Measurements from ENCODE around the gene ZNRF2.

ZNRF2 gene

GRCh38 chr7:30332549-30332948, 48.2 kb downstream of the ZNRF2 start:
- Histone ChIP-seq H3K4me3 (ENCODE audit: low read length) (no peak overlapping the region), H3K27me3 (ENCODE audit: control insufficient read depth, insufficient read depth, low read length) (no peaks in the 10 kb centered on the region), H3K9me3 (ENCODE audit: control insufficient read depth, low read length) (no peaks in the 10 kb centered on the region), H3K4me1 (ENCODE audit: control insufficient read depth, insufficient read depth, low read length) (peaks cover 18% of the 10 kb centered on the region), H3K36me3 (ENCODE audit: control insufficient read depth, insufficient read depth, low read length) (no peaks in the 10 kb centered on the region), H3K9ac (ENCODE audit: low read length) (no peak overlapping the region)

DNA sequence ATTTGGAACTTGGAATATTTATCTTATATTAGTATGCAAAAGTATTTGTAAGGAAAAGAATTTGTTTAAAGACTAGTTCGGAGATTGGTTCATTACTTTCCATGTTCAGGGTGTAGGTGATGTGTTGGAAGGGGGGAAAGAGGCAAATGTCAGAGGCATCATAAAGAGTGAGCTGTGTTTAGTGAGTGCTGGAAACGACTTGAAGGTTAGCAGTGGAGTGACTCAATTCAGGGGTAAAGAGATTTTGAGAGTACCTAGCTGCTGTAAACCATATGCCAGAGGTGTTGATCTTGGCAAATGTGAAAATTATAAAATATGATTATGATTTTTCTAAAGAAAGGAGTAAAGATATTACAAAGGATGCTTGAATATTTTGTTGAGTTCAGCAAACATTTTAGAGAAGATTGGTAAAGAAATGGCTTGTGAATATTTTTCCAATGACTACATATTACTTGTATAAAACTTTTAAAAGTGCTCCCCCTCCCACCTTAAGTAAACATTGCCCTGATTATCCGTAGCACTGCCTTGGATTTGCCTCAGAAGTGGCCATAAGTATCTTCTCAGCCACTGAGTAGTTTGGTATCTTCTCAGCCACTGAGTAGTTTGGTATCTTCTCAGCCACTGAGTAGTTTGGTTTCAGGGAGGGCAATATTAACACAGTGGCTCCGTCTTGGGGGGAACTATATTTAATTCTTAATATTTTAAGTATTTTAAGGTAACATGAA, 51.5 kb downstream of the ZNRF2 start:
- Histone ChIP-seq H3K36me3 (ENCODE audit: control insufficient read depth, insufficient read depth, low read length) (no peaks in the 10 kb centered on the region), H3K4me1 (ENCODE audit: control insufficient read depth, insufficient read depth, low read length) (peaks cover 8% of the 10 kb centered on the region), H3K27me3 (ENCODE audit: control insufficient read depth, insufficient read depth, low read length) (no peaks in the 10 kb centered on the region), H3K9me3 (ENCODE audit: control insufficient read depth, low read length) (no peaks in the 10 kb centered on the region), H3K9ac (ENCODE audit: low read length) (no peak overlapping the region), H3K4me3 (ENCODE audit: low read length) (no peak overlapping the region)

- H3K36me3 ChIP-seq (ENCODE audit: control insufficient read depth, insufficient read depth, low read length), result no peaks in the 10 kb centered on the region
- no peaks in the 10 kb centered on the region for H3K27me3 ChIP-seq (ENCODE audit: control insufficient read depth, insufficient read depth, low read length)
- H3K9me3 ChIP-seq (ENCODE audit: control insufficient read depth, low read length), result no peaks in the 10 kb centered on the region
- no peak overlapping the region for H3K4me3 ChIP-seq (ENCODE audit: low read length)
- H3K4me1 ChIP-seq (ENCODE audit: control insufficient read depth, insufficient read depth, low read length), result no peaks in the 10 kb centered on the region
- no peak overlapping the region for H3K9ac ChIP-seq (ENCODE audit: low read length)
Measured at GRCh38 chr7:30344513-30344912, 60.1 kb downstream of the ZNRF2 start.

GRCh38 chr7:30347226-30348082, 63.1 kb downstream of the ZNRF2 start:
- no peak overlapping the region for H3K4me3 ChIP-seq (ENCODE audit: low read length)
- no peak overlapping the region for H3K9ac ChIP-seq (ENCODE audit: low read length)
- no peaks in the 10 kb centered on the region for H3K27me3 ChIP-seq (ENCODE audit: control insufficient read depth, insufficient read depth, low read length)
- H3K36me3 ChIP-seq (ENCODE audit: control insufficient read depth, insufficient read depth, low read length), result no peaks in the 10 kb centered on the region
- no peaks in the 10 kb centered on the region for H3K9me3 ChIP-seq (ENCODE audit: control insufficient read depth, low read length)
- H3K4me1 ChIP-seq (ENCODE audit: control insufficient read depth, insufficient read depth, low read length), result peaks cover 7% of the 10 kb centered on the region

GRCh38 chr7:30348083-30348560, 63.7 kb downstream of the ZNRF2 start:
- H3K9me3 ChIP-seq (ENCODE audit: control insufficient read depth, low read length), result no peaks in the 10 kb centered on the region
- no peaks in the 10 kb centered on the region for H3K27me3 ChIP-seq (ENCODE audit: control insufficient read depth, insufficient read depth, low read length)
- H3K36me3 ChIP-seq (ENCODE audit: control insufficient read depth, insufficient read depth, low read length), result no peaks in the 10 kb centered on the region
- no peak overlapping the region for H3K4me3 ChIP-seq (ENCODE audit: low read length)
- no peak overlapping the region for H3K9ac ChIP-seq (ENCODE audit: low read length)
- peaks cover 7% of the 10 kb centered on the region for H3K4me1 ChIP-seq (ENCODE audit: control insufficient read depth, insufficient read depth, low read length)

- no peak overlapping the region for H3K9ac ChIP-seq (ENCODE audit: low read length)
- H3K4me3 ChIP-seq (ENCODE audit: low read length), result no peak overlapping the region
- H3K4me1 ChIP-seq (ENCODE audit: control insufficient read depth, insufficient read depth, low read length), result peaks cover 7% of the 10 kb centered on the region
- no peaks in the 10 kb centered on the region for H3K36me3 ChIP-seq (ENCODE audit: control insufficient read depth, insufficient read depth, low read length)
- H3K9me3 ChIP-seq (ENCODE audit: control insufficient read depth, low read length), result no peaks in the 10 kb centered on the region
- no peaks in the 10 kb centered on the region for H3K27me3 ChIP-seq (ENCODE audit: control insufficient read depth, insufficient read depth, low read length)
Measured at GRCh38 chr7:30349170-30349569, 64.8 kb downstream of the ZNRF2 start.

- H3K4me3 ChIP-seq (ENCODE audit: low read length), result no peak overlapping the region
- no peaks in the 10 kb centered on the region for H3K27me3 ChIP-seq (ENCODE audit: control insufficient read depth, insufficient read depth, low read length)
- H3K9me3 ChIP-seq (ENCODE audit: control insufficient read depth, low read length), result no peaks in the 10 kb centered on the region
- no peak overlapping the region for H3K9ac ChIP-seq (ENCODE audit: low read length)
- peaks cover 7% of the 10 kb centered on the region for H3K4me1 ChIP-seq (ENCODE audit: control insufficient read depth, insufficient read depth, low read length)
- no peaks in the 10 kb centered on the region for H3K36me3 ChIP-seq (ENCODE audit: control insufficient read depth, insufficient read depth, low read length)
Measured at GRCh38 chr7:30349816-30350215, 65.4 kb downstream of the ZNRF2 start.

DNA sequence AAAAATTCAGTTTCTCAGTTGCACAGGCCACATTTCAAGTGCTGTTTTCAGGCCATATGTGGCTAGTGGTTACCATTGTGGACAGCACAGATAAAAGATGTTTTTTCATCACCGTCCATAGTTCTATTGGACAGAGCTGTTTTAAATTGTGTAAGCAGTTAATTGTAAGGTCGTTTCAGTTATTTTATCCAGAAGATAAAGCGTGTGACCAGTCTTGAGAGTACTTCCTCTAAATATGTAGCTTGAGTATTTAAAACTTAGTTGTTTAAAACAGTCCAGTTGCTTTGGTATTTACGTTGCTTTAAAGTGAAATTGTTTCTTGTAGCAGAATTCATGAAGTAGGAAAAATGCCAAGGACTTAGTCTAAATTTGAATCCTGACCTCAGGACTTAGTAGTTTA, 66.9 kb downstream of the ZNRF2 start:
- no peaks in the 10 kb centered on the region for H3K9me3 ChIP-seq (ENCODE audit: control insufficient read depth, low read length)
- no peaks in the 10 kb centered on the region for H3K36me3 ChIP-seq (ENCODE audit: control insufficient read depth, insufficient read depth, low read length)
- no peak overlapping the region for H3K4me3 ChIP-seq (ENCODE audit: low read length)
- H3K4me1 ChIP-seq (ENCODE audit: control insufficient read depth, insufficient read depth, low read length), result peaks cover 7% of the 10 kb centered on the region
- no peak overlapping the region for H3K9ac ChIP-seq (ENCODE audit: low read length)
- H3K27me3 ChIP-seq (ENCODE audit: control insufficient read depth, insufficient read depth, low read length), result no peaks in the 10 kb centered on the region

DNA sequence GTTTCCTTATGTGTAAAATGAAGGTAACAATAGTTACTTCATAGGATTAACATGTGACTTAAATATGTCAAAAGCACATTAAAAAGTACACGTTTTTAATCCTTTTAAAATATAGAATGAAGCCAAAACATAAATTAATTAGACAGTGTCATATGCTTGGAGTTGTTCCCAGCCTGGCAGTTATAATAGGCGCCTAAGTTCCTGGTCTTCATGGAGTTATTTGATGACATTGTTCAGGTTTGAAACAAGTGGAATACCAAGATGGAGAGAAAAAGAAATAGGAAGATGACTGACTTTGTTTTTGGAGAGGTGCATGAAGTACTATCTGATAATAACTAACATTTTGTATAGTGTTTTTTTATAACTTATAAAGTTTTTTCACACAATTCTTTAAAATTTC, 67.3 kb downstream of the ZNRF2 start:
- Histone ChIP-seq H3K4me3 (ENCODE audit: low read length) (no peak overlapping the region), H3K4me1 (ENCODE audit: control insufficient read depth, insufficient read depth, low read length) (peaks cover 7% of the 10 kb centered on the region), H3K9me3 (ENCODE audit: control insufficient read depth, low read length) (no peaks in the 10 kb centered on the region), H3K36me3 (ENCODE audit: control insufficient read depth, insufficient read depth, low read length) (no peaks in the 10 kb centered on the region), H3K9ac (ENCODE audit: low read length) (no peak overlapping the region), H3K27me3 (ENCODE audit: control insufficient read depth, insufficient read depth, low read length) (no peaks in the 10 kb centered on the region)

- Histone ChIP-seq H3K9me3 (ENCODE audit: control insufficient read depth, low read length) (no peaks in the 10 kb centered on the region), H3K27me3 (ENCODE audit: control insufficient read depth, insufficient read depth, low read length) (no peaks in the 10 kb centered on the region), H3K36me3 (ENCODE audit: control insufficient read depth, insufficient read depth, low read length) (no peaks in the 10 kb centered on the region), H3K4me1 (ENCODE audit: control insufficient read depth, insufficient read depth, low read length) (peaks cover 7% of the 10 kb centered on the region), H3K4me3 (ENCODE audit: low read length) (no peak overlapping the region), H3K9ac (ENCODE audit: low read length) (no peak overlapping the region)
Measured at GRCh38 chr7:30352169-30352568, 67.8 kb downstream of the ZNRF2 start.

DNA sequence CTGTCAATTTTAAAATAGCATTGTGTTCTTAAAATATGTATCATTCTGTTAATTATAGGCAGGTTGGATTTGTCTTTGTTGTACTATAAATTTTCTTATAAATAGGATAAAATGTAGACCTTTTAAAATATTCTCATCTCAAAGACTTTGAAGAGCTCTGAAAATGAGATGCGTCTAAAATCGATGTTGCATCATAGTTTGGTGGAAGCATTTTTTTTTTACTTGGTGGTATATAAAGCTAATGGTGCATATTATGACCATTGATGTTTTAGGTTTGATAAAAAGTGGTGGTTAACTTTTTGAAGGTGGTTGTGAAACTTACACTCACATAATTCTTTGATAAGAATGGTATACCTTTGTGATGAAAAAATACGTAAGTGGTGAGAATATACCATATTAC, 69.1 kb downstream of the ZNRF2 start:
- H3K4me3 ChIP-seq (ENCODE audit: low read length), result no peak overlapping the region
- no peak overlapping the region for H3K9ac ChIP-seq (ENCODE audit: low read length)
- H3K9me3 ChIP-seq (ENCODE audit: control insufficient read depth, low read length), result no peaks in the 10 kb centered on the region

GRCh38 chr7:30353932-30354607, 69.7 kb downstream of the ZNRF2 start:
- Histone ChIP-seq H3K36me3 (ENCODE audit: control insufficient read depth, insufficient read depth, low read length) (no peaks in the 10 kb centered on the region), H3K4me1 (ENCODE audit: control insufficient read depth, insufficient read depth, low read length) (peaks cover 7% of the 10 kb centered on the region), H3K4me3 (ENCODE audit: low read length) (no peak overlapping the region), H3K9me3 (ENCODE audit: control insufficient read depth, low read length) (no peaks in the 10 kb centered on the region), H3K9ac (ENCODE audit: low read length) (no peak overlapping the region), H3K27me3 (ENCODE audit: control insufficient read depth, insufficient read depth, low read length) (no peaks in the 10 kb centered on the region)

More for the DNA sequence above, 69.1 kb downstream of the ZNRF2 start:
- Histone ChIP-seq H3K27me3 (ENCODE audit: control insufficient read depth, insufficient read depth, low read length) (no peaks in the 10 kb centered on the region), H3K4me1 (ENCODE audit: control insufficient read depth, insufficient read depth, low read length) (peaks cover 7% of the 10 kb centered on the region), H3K36me3 (ENCODE audit: control insufficient read depth, insufficient read depth, low read length) (no peaks in the 10 kb centered on the region)

Data from mucosa of stomach (tissue), 1 donor.